IPS-20b (cell line): ENCODE measurements around the gene FRMD1.

Source experiments
- H3K27ac ChIP-seq: one replicate; pipeline ENCODE4 v1.5.1; 2013; ENCODE audit warnings: low read length
- H3K27me3 ChIP-seq: 2 replicates; pipeline ENCODE4 v1.6.1; 2013; ENCODE audit warnings: mild to moderate bottlenecking, low read length, inconsistent platforms; ENCODE audit not compliant: insufficient read depth
- H3K36me3 ChIP-seq: 2 replicates; pipeline ENCODE4 v1.6.1; 2013; ENCODE audit warnings: low read depth, mild to moderate bottlenecking, inconsistent platforms, low read length, moderate library complexity; ENCODE audit not compliant: insufficient read depth
- H3K4me1 ChIP-seq: 2 replicates; pipeline ENCODE4 v1.6.1; 2013; ENCODE audit warnings: mild to moderate bottlenecking, control low read depth, inconsistent platforms, low read length, moderate library complexity; ENCODE audit not compliant: insufficient read depth
- H3K4me3 ChIP-seq: 2 replicates; pipeline ENCODE4 v1.5.1; 2013; ENCODE audit warnings: mild to moderate bottlenecking, low read length, inconsistent platforms
- H3K9ac ChIP-seq: 2 replicates; pipeline ENCODE4 v1.6.1; 2013; ENCODE audit warnings: low read depth, mild to moderate bottlenecking, inconsistent platforms, low read length, moderate library complexity
- H3K9me3 ChIP-seq: 2 replicates; pipeline ENCODE4 v1.6.1; 2013; ENCODE audit warnings: mild to moderate bottlenecking, low read depth, low read length, inconsistent platforms; ENCODE audit not compliant: insufficient read depth

FRMD1 gene

GRCh38 chr6:168032005-168032760, 46.8 kb downstream of the FRMD1 start:
- H3K27me3 ChIP-seq, result peaks cover 11% of the 10 kb centered on the region; the same call in 1 of the 2 replicates
- H3K9ac ChIP-seq, result no peak overlapping the region
- H3K9me3 ChIP-seq, result no peaks in the 10 kb centered on the region
- peaks cover 18% of the 10 kb centered on the region; the same call in 1 of the 2 replicates for H3K4me1 ChIP-seq
- H3K27ac ChIP-seq, result no peak overlapping the region
- H3K4me3 ChIP-seq, result no peak overlapping the region
- H3K36me3 ChIP-seq, result no peaks in the 10 kb centered on the region

- H3K4me1 ChIP-seq, result peaks cover 17% of the 10 kb centered on the region; the same call in 1 of the 2 replicates
- H3K9ac ChIP-seq, result no peak overlapping the region
- peaks cover 11% of the 10 kb centered on the region; the same call in 1 of the 2 replicates for H3K27me3 ChIP-seq
- no peak overlapping the region for H3K4me3 ChIP-seq
- no peak overlapping the region for H3K27ac ChIP-seq
- H3K36me3 ChIP-seq, result no peaks in the 10 kb centered on the region
- no peaks in the 10 kb centered on the region for H3K9me3 ChIP-seq
These were observed 47.5 kb downstream of the FRMD1 start for GRCh38 chr6:168031411-168031971.

- Histone ChIP-seq H3K36me3 (no peaks in the 10 kb centered on the region), H3K9ac (no peak overlapping the region), H3K27me3 (peaks cover 8% of the 10 kb centered on the region; the same call in 1 of the 2 replicates), H3K4me1 (peaks cover 11% of the 10 kb centered on the region; the same call in 1 of the 2 replicates), H3K4me3 (no peak overlapping the region), H3K27ac (no peak overlapping the region), H3K9me3 (no peaks in the 10 kb centered on the region)
These were observed 48.1 kb downstream of the FRMD1 start for GRCh38 chr6:168030908-168031307.

GRCh38 chr6:168030218-168030746, 48.7 kb downstream of the FRMD1 start:
- Histone ChIP-seq H3K4me3 (no peak overlapping the region), H3K9me3 (no peaks in the 10 kb centered on the region), H3K27me3 (0 out of 2 replicates have a peak, but pooled peaks cover 4% of the 10 kb centered on the region), H3K36me3 (no peaks in the 10 kb centered on the region), H3K9ac (no peak overlapping the region), H3K4me1 (peaks cover 8% of the 10 kb centered on the region; the same call in 1 of the 2 replicates), H3K27ac (no peak overlapping the region)

GRCh38 chr6:168029459-168030217, 49.4 kb downstream of the FRMD1 start:
- Histone ChIP-seq H3K27ac (no peak overlapping the region), H3K27me3 (0 out of 2 replicates have a peak, but pooled peaks cover 4% of the 10 kb centered on the region), H3K36me3 (no peaks in the 10 kb centered on the region), H3K4me3 (no peak overlapping the region), H3K9me3 (no peaks in the 10 kb centered on the region), H3K4me1 (peaks cover 8% of the 10 kb centered on the region; the same call in 1 of the 2 replicates), H3K9ac (no peak overlapping the region)

GRCh38 chr6:168028181-168028580, 50.8 kb downstream of the FRMD1 start:
- Histone ChIP-seq H3K9me3 (no peaks in the 10 kb centered on the region), H3K27ac (no peak overlapping the region), H3K9ac (no peak overlapping the region), H3K4me3 (no peak overlapping the region), H3K4me1 (peaks cover 8% of the 10 kb centered on the region; the same call in 1 of the 2 replicates), H3K27me3 (no peaks in the 10 kb centered on the region), H3K36me3 (no peaks in the 10 kb centered on the region)

GRCh38 chr6:168027521-168027920, 51.5 kb downstream of the FRMD1 start:
- Histone ChIP-seq H3K9me3 (no peaks in the 10 kb centered on the region), H3K27ac (no peak overlapping the region), H3K9ac (no peak overlapping the region), H3K36me3 (no peaks in the 10 kb centered on the region), H3K27me3 (no peaks in the 10 kb centered on the region), H3K4me1 (peaks cover 7% of the 10 kb centered on the region; the same call in 1 of the 2 replicates), H3K4me3 (no peak overlapping the region)

- H3K9ac ChIP-seq, result no peak overlapping the region
- no peaks in the 10 kb centered on the region for H3K27me3 ChIP-seq
- no peaks in the 10 kb centered on the region for H3K36me3 ChIP-seq
- H3K4me1 ChIP-seq, result peaks cover 3% of the 10 kb centered on the region; the same call in 1 of the 2 replicates
- no peaks in the 10 kb centered on the region for H3K9me3 ChIP-seq
- H3K4me3 ChIP-seq, result no peak overlapping the region
- H3K27ac ChIP-seq, result no peak overlapping the region
These were observed 52.1 kb downstream of the FRMD1 start for GRCh38 chr6:168026925-168027324.

- H3K4me1 ChIP-seq, result peaks cover 3% of the 10 kb centered on the region; the same call in 1 of the 2 replicates
- H3K27me3 ChIP-seq, result no peaks in the 10 kb centered on the region
These were observed 52.9 kb downstream of the FRMD1 start for GRCh38 chr6:168025831-168026710.

GRCh38 chr6:168024951-168025510, 54.0 kb downstream of the FRMD1 start:
- no peaks in the 10 kb centered on the region for H3K36me3 ChIP-seq
- no peaks in the 10 kb centered on the region; the same call in 1 of the 2 replicates for H3K4me1 ChIP-seq
- no peaks in the 10 kb centered on the region for H3K27me3 ChIP-seq
- no peaks in the 10 kb centered on the region for H3K9me3 ChIP-seq
- H3K4me3 ChIP-seq, result no peak overlapping the region
- H3K27ac ChIP-seq, result no peak overlapping the region
- H3K9ac ChIP-seq, result no peak overlapping the region

More at GRCh38 chr6:168025831-168026710, 52.9 kb downstream of the FRMD1 start:
- H3K27ac ChIP-seq, result no peak overlapping the region
- no peak overlapping the region for H3K9ac ChIP-seq
- no peak overlapping the region for H3K4me3 ChIP-seq
- no peaks in the 10 kb centered on the region for H3K9me3 ChIP-seq
- H3K36me3 ChIP-seq, result no peaks in the 10 kb centered on the region
